ENCODE measurements around the gene KCNJ5. TPM values are rescaled to one million over a fixed set of nuclear protein-coding genes. Genes with fewer than 3 reads are reported as not detected.

The KCNJ5 gene
- total and polyA plus RNA-seq, 4 donors: 1.6 to 2.7 (median 2.4) TPM

- DNase-seq (ENCODE audit: low read depth in 4 of 6, low spot score in 6 of 6): no peak
- 91% methylated on average over 5 of the region's 8 CpGs for WGBS (ENCODE audit: insufficient coverage)
- H3K27ac ChIP-seq (ENCODE audit: low read depth, low read length): no peak overlapping the region
- no peaks in the 10 kb centered on the region for H3K9me3 ChIP-seq (ENCODE audit: control insufficient read depth, insufficient read depth, low read length)
- H3K36me3 ChIP-seq (ENCODE audit: control insufficient read depth, insufficient read depth, low read length): peaks cover 3% of the 10 kb centered on the region
- H3K4me3 ChIP-seq (ENCODE audit: low read depth, low read length): no peak overlapping the region
- H3K4me1 ChIP-seq (ENCODE audit: control insufficient read depth, insufficient read depth, low read length): peaks cover 17% of the 10 kb centered on the region
- peaks cover 25% of the 10 kb centered on the region for H3K27me3 ChIP-seq (ENCODE audit: control insufficient read depth, insufficient read depth, low read length)
Measured at GRCh38 chr11:128909438-128910125, 18.4 kb downstream of the KCNJ5 start.

- WGBS (ENCODE audit: insufficient coverage): no CpG with 5 or more reads among the region's 3 CpGs
- peaks cover 3% of the 10 kb centered on the region for H3K36me3 ChIP-seq (ENCODE audit: control insufficient read depth, insufficient read depth, low read length)
- peaks cover 14% of the 10 kb centered on the region for H3K4me1 ChIP-seq (ENCODE audit: control insufficient read depth, insufficient read depth, low read length)
- H3K27me3 ChIP-seq (ENCODE audit: control insufficient read depth, insufficient read depth, low read length): peaks cover 18% of the 10 kb centered on the region
- H3K4me3 ChIP-seq (ENCODE audit: low read depth, low read length): no peak overlapping the region
- H3K9me3 ChIP-seq (ENCODE audit: control insufficient read depth, insufficient read depth, low read length): no peaks in the 10 kb centered on the region
- H3K27ac ChIP-seq (ENCODE audit: low read depth, low read length): no peak overlapping the region
- DNase-seq (ENCODE audit: low read depth in 4 of 6, low spot score in 6 of 6): no peak
Measured at GRCh38 chr11:128910576-128910975, 19.4 kb downstream of the KCNJ5 start.

- H3K27ac ChIP-seq (ENCODE audit: low read depth, low read length): no peak overlapping the region
- 96% methylated on average over 17 of the region's 17 CpGs for WGBS (ENCODE audit: insufficient coverage)
- peaks cover 3% of the 10 kb centered on the region for H3K36me3 ChIP-seq (ENCODE audit: control insufficient read depth, insufficient read depth, low read length)
- no peak for DNase-seq (ENCODE audit: low read depth in 4 of 6, low spot score in 6 of 6)
- peaks cover 15% of the 10 kb centered on the region for H3K27me3 ChIP-seq (ENCODE audit: control insufficient read depth, insufficient read depth, low read length)
- no peak overlapping the region for H3K4me3 ChIP-seq (ENCODE audit: low read depth, low read length)
- peaks cover 11% of the 10 kb centered on the region for H3K4me1 ChIP-seq (ENCODE audit: control insufficient read depth, insufficient read depth, low read length)
- no peaks in the 10 kb centered on the region for H3K9me3 ChIP-seq (ENCODE audit: control insufficient read depth, insufficient read depth, low read length)
Measured at GRCh38 chr11:128911239-128911638, 20.1 kb downstream of the KCNJ5 start.

GRCh38 chr11:128911701-128912100, 20.5 kb downstream of the KCNJ5 start:
- H3K36me3 ChIP-seq (ENCODE audit: control insufficient read depth, insufficient read depth, low read length): peaks cover 3% of the 10 kb centered on the region
- peaks cover 11% of the 10 kb centered on the region for H3K27me3 ChIP-seq (ENCODE audit: control insufficient read depth, insufficient read depth, low read length)
- H3K4me1 ChIP-seq (ENCODE audit: control insufficient read depth, insufficient read depth, low read length): peaks cover 11% of the 10 kb centered on the region
- 91% methylated on average over 18 of the region's 18 CpGs for WGBS (ENCODE audit: insufficient coverage)
- no peak overlapping the region for H3K4me3 ChIP-seq (ENCODE audit: low read depth, low read length)
- H3K27ac ChIP-seq (ENCODE audit: low read depth, low read length): no peak overlapping the region
- H3K9me3 ChIP-seq (ENCODE audit: control insufficient read depth, insufficient read depth, low read length): no peaks in the 10 kb centered on the region
- DNase-seq (ENCODE audit: low read depth in 4 of 6, low spot score in 6 of 6): no peak

GRCh38 chr11:128913806-128914205, 22.6 kb downstream of the KCNJ5 start:
- H3K27me3 ChIP-seq (ENCODE audit: control insufficient read depth, insufficient read depth, low read length): peaks cover 2% of the 10 kb centered on the region
- H3K36me3 ChIP-seq (ENCODE audit: control insufficient read depth, insufficient read depth, low read length): peaks cover 3% of the 10 kb centered on the region
- peaks cover 11% of the 10 kb centered on the region for H3K4me1 ChIP-seq (ENCODE audit: control insufficient read depth, insufficient read depth, low read length)
- DNase-seq (ENCODE audit: low read depth in 4 of 6, low spot score in 6 of 6): no peak
- no peak overlapping the region for H3K4me3 ChIP-seq (ENCODE audit: low read depth, low read length)
- no peaks in the 10 kb centered on the region for H3K9me3 ChIP-seq (ENCODE audit: control insufficient read depth, insufficient read depth, low read length)
- 39% methylated on average over 5 of the region's 5 CpGs for WGBS (ENCODE audit: insufficient coverage)
- no peak overlapping the region for H3K27ac ChIP-seq (ENCODE audit: low read depth, low read length)

GRCh38 chr11:128914216-128915148, 23.3 kb downstream of the KCNJ5 start:
- Histone ChIP-seq H3K4me3 (ENCODE audit: low read depth, low read length) (no peak overlapping the region), H3K27ac (ENCODE audit: low read depth, low read length) (no peak overlapping the region), H3K4me1 (ENCODE audit: control insufficient read depth, insufficient read depth, low read length) (peaks cover 11% of the 10 kb centered on the region), H3K27me3 (ENCODE audit: control insufficient read depth, insufficient read depth, low read length) (peaks cover 2% of the 10 kb centered on the region), H3K9me3 (ENCODE audit: control insufficient read depth, insufficient read depth, low read length) (no peaks in the 10 kb centered on the region), H3K36me3 (ENCODE audit: control insufficient read depth, insufficient read depth, low read length) (peaks cover 3% of the 10 kb centered on the region)
- 79% methylated on average over 13 of the region's 18 CpGs for WGBS (ENCODE audit: insufficient coverage)
- DNase-seq (ENCODE audit: low read depth in 4 of 6, low spot score in 6 of 6): no peak

GRCh38 chr11:128915149-128915521, 24.0 kb downstream of the KCNJ5 start:
- Histone ChIP-seq H3K9me3 (ENCODE audit: control insufficient read depth, insufficient read depth, low read length) (no peaks in the 10 kb centered on the region), H3K27ac (ENCODE audit: low read depth, low read length) (no peak overlapping the region), H3K36me3 (ENCODE audit: control insufficient read depth, insufficient read depth, low read length) (peaks cover 3% of the 10 kb centered on the region), H3K4me1 (ENCODE audit: control insufficient read depth, insufficient read depth, low read length) (peaks cover 11% of the 10 kb centered on the region), H3K27me3 (ENCODE audit: control insufficient read depth, insufficient read depth, low read length) (peaks cover 2% of the 10 kb centered on the region), H3K4me3 (ENCODE audit: low read depth, low read length) (no peak overlapping the region)
- peak in 1 of 6 donors; percentile 76 for DNase-seq (ENCODE audit: low read depth in 4 of 6, low spot score in 6 of 6)
- 60% methylated on average over 2 of the region's 6 CpGs for WGBS (ENCODE audit: insufficient coverage)

GRCh38 chr11:128916037-128916572, 24.9 kb downstream of the KCNJ5 start:
- H3K27me3 ChIP-seq (ENCODE audit: control insufficient read depth, insufficient read depth, low read length): peaks cover 2% of the 10 kb centered on the region
- DNase-seq (ENCODE audit: low read depth in 4 of 6, low spot score in 6 of 6): no peak
- 100% methylated on average over 1 of the region's 3 CpGs for WGBS (ENCODE audit: insufficient coverage)
- H3K4me1 ChIP-seq (ENCODE audit: control insufficient read depth, insufficient read depth, low read length): peaks cover 13% of the 10 kb centered on the region
- H3K27ac ChIP-seq (ENCODE audit: low read depth, low read length): no peak overlapping the region
- no peak overlapping the region for H3K4me3 ChIP-seq (ENCODE audit: low read depth, low read length)
- peaks cover 3% of the 10 kb centered on the region for H3K36me3 ChIP-seq (ENCODE audit: control insufficient read depth, insufficient read depth, low read length)
- no peaks in the 10 kb centered on the region for H3K9me3 ChIP-seq (ENCODE audit: control insufficient read depth, insufficient read depth, low read length)

GRCh38 chr11:128916681-128917080, 25.5 kb downstream of the KCNJ5 start:
- no peak overlapping the region for H3K27ac ChIP-seq (ENCODE audit: low read depth, low read length)
- peaks cover 2% of the 10 kb centered on the region for H3K27me3 ChIP-seq (ENCODE audit: control insufficient read depth, insufficient read depth, low read length)
- H3K36me3 ChIP-seq (ENCODE audit: control insufficient read depth, insufficient read depth, low read length): no peaks in the 10 kb centered on the region
- H3K4me3 ChIP-seq (ENCODE audit: low read depth, low read length): no peak overlapping the region
- 77% methylated on average over 1 of the region's 2 CpGs for WGBS (ENCODE audit: insufficient coverage)
- peaks cover 14% of the 10 kb centered on the region for H3K4me1 ChIP-seq (ENCODE audit: control insufficient read depth, insufficient read depth, low read length)
- H3K9me3 ChIP-seq (ENCODE audit: control insufficient read depth, insufficient read depth, low read length): no peaks in the 10 kb centered on the region
- no peak for DNase-seq (ENCODE audit: low read depth in 4 of 6, low spot score in 6 of 6)

Data from spinal cord (tissue), 10 donors.